Putamen (tissue), 1 donor: ENCODE data around the gene STX12.
"Not testable (repeated sequence)": the region's sequence is repeated elsewhere in the genome, so short reads cannot be mapped to it uniquely, and the experiment has no call there.

Experiments used
- DNase-seq: peaks from one replicate; pipeline ENCODE4 v3.0.0-alpha.2; 2016; ENCODE audit warnings: low spot score

STX12 gene

DNA sequence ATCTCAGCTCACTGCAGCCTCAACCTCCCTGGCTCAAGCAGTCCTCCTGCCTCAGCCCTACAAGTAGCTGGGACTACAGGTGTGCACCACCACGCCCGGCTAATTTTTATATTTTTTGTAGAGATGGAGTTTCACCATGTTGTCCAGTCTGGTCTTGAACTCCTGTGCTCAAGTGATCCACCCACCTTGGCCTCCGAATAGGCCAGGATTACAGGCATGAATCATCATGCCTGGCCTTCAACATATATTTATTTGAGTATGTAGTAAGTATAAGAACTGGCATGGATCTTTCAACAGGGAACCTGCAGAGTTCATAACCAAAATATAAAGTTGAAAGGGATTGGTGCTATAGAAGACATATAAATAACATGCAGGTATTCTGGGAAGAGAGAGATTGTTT is 2.3 kb downstream of the STX12 start:
- DNase-seq = not testable (repeated sequence)

DNA sequence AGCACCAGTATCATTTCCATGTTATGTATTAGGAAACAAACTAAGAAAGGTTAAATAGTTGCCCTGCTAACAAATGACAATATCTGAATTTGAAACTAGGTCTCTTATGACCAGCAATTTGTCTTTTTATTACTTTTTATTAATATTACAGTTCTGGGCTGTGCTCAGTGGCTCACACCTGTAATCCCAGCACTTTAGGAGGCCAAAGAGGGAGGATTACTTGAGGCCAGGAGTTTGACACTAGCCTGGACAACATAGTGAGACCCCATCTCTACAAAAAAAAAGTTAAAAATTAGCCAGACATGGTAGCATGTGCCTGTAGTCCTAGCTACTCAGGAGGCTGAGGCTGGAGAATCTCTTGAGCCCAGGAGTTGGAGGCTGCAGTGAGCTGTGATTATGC is 3.3 kb downstream of the STX12 start:
- DNase-seq = not testable (repeated sequence)

DNA sequence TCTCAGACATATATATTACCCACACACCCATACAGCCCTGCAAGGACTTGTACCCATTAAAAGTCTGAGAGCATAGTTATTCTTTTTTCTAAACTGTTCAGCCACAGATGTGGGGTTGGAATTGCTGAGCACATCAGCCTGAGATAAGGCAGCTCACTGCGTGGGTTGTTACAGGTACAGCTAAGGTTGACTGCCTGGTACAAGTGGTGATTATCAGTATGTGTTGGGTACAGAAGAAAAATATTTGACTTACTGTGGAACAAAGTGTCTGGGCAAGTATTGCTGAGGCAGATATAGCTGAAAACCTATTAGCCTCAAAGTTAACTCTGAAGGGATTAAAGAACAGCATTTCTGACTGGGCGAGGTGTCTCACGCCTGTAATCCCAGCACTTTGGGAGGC is 5.0 kb downstream of the STX12 start:
- peak; percentile 25 for DNase-seq

DNA sequence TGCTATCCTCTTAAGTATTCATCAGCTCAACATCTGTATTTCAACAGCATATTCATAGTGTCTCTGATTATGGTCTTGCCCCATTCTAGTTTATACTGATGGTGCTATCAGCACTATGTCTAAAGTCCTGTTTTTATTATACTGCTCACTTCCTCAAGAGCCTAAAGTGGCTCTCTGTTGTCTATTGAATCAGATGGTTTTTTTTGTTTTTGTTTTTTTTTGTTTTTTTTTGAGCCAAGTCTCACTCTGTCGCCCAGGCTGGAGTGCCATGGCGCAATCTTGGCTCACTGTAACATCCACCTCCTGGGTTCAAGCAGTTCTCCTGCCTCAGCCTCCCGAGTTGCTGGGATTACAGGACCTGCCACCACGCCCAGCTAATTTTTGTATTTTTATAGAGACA is 6.1 kb downstream of the STX12 start:
- no peak for DNase-seq

DNA sequence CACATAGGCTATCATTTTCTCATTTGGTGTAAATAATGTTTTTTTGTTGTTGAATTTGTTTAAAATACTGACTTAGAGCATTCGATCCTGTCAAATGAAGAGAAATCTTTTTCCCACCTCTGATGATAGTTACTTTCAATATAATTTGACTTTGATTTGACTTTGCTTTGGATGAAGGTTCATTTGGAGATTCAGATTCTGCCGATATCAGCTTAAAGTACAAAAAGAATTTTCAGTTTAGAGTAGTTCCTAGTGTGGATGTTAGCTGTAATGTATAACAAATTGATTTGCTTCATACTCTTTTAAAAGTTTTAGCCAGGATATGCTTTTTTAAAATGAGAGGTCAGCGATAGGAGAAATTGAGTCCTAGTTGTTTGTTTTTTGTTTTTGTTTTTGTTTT is 9.9 kb downstream of the STX12 start:
- DNase-seq = no peak

DNA sequence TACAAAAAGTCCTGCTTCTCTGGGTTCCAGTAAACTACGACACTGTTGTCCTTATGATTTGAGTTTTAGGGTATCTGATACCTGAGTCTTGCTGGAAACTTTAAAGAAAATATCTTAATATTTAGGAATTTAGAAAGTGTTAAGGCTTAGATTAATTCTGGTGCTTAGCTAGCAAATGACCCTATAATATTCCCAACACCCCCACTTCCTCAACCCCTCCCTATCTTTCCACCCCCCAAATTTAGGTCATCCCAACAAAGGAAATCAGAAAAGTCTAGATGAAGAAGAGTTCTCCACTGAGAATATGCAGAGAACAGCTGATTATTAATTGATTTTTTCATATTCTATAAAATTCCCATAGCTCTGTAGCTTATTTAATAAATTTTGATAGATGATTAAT is 11.7 kb downstream of the STX12 start:
- DNase-seq = no peak

DNA sequence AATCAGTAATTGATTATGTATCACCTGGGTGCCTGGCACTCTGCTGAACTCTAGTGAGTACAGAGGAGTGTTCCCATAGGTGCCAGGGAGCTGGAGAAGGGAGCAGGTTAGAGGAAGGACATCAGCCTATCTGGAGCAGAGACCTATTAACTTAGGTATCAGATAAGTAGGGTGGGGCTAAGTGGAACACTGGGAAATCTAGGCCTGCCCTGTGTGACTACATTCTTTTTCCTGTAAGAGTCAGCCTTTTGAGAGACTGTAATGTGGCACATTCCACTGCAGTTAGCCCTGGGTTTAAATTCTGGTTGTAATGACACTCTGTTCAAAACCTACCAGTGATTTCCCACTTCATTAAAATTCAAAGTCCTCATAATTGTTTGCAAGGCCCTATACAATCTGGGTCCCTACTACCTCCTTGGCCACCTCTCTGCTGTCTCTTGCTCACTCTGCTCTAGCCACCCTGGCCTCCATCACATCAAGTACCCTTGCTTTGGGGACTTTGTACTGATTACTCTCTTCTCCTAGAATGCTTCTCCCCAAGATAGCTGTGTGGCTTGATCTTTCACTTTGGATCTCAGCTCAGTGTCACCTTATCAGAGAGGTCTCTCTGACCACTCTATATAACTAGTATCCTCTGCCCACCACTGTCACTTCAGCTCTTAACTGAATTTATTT is 12.9 kb downstream of the STX12 start:
- DNase-seq = no peak

DNA sequence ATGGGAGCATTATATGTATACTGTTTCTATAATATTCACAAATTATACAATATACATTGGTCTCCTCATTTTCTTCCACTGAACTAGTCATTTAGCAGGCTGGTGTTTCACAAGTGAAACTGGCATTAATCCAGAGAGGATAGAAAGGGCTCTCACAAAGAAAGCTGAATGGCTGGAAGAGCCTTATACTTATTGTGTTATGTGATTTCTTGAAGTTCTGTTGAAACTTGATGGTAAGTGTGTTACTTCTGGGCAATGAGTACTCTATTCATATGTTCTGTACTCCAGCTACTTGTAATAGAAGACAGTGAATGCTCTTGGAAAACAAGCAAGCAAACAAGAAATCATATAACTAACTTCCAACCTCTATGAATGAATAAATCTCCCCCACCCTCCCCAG is 14.9 kb downstream of the STX12 start:
- DNase-seq = no peak

DNA sequence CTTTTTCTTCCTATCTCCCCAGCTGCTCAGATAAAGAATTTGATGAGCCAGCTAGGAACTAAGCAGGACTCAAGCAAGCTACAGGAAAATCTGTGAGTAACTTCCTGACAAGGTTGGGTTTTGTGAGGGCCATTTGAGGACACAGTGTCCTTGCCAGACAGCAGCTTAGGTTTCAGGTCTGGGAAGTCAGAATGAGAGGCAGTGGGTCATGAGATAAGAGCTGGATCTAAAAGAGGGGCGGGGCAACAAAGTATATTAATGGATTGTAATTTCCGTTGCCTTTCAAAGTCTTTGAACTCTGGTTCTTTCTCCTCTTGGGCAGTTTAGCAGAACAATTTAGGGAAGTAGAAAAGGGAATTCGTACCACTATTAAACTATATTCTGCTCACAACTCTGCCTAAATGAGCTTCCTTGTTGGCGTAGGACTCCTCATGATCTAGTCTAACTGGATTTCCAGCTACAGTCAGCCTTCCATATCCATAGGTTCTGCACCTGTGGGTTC is 16.6 kb downstream of the STX12 start:
- peak; percentile 12 for DNase-seq

DNA sequence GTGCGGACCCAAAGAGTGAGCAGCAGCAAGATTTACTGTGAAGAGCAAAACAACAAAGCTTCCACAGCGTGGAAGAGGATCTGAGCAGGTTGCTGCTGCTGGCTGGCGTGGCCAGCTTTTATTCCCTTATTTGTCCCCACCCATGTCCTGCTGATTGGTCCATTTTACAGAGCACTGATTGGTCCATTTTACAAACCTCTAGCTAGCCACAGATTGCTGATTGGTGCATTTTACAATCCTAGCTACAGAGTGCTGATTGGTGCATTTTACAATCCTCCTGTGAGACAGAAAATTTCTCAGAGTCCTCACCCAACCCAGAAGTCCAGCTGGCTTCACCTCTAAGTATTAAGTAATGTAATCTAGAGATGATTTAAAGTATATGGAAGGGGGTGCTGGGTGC is 17.3 kb downstream of the STX12 start:
- DNase-seq = not testable (repeated sequence)

DNA sequence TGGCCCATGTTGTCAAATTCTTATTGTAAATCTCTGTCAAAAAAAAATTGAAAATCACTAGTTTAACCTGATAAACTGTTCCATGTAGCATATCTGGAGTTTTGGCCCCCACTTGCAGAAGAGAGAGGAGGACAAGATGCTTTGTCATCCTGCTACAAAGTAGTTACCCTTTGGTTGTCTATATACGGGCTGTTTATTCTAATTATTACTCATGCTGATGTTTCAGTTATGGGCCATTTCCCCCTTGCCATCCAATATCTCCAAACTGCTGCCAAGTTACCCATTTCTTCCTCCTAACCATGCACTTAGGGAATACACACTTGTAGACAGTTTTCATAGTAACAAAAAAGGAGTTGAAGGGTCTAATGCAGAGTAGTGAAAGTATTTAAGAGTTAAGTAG is 22.6 kb downstream of the STX12 start:
- no peak for DNase-seq

DNA sequence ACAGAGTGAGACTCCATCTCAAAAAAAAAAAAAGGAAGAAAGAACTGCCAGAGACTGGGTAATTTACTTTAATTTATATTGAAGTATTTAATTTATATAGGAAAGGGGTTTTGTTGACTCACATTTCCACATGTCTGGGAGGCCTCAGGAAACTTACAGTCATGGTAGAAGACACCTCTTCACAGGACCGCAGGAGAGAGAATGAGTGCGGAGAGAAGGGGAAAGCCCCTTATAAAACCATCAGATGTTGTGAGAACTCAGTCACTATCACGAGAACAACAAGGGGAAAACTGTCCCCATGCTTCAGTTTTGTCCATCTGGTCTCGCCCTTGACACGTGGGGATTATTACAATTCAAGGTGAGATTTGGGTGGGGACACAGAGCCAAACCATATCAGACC is 31.8 kb downstream of the STX12 start:
- no peak for DNase-seq

DNA sequence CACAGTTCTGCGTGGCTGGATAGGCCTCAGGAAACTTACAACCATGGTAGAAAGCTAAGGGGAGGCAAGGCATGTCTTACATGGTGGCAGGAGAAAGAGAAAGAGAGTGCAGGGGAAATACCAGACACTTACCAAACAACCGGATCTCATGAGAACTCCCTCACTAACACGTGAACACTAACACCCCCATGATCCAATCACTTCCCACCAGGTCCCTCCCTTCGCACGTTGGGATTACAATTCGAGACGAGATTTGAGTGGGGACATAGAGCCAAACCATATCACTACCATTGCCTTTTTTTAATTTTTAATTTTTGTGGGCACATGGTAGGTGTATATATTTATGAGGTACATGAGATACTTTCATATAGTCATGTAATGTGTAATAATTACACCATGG is 33.7 kb downstream of the STX12 start:
- no peak for DNase-seq

DNA sequence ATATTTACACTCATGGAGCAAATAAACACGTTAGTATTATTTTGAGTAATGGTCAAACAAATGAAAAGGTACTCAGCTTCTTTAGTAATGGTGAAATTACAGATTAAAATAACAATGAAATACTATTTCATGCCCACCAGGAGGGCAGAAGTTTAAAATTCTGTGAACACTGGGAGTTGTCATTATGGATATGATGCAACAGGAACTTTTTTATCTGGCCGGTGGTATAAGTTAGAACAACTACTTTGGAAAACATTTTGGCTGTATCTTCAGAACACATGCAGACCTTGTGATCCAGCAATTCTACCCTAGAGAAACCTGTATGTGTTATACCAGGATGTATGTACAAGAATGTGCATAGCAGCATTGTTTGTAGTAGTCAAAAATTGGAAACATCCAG is 34.4 kb downstream of the STX12 start:
- DNase-seq = no peak

DNA sequence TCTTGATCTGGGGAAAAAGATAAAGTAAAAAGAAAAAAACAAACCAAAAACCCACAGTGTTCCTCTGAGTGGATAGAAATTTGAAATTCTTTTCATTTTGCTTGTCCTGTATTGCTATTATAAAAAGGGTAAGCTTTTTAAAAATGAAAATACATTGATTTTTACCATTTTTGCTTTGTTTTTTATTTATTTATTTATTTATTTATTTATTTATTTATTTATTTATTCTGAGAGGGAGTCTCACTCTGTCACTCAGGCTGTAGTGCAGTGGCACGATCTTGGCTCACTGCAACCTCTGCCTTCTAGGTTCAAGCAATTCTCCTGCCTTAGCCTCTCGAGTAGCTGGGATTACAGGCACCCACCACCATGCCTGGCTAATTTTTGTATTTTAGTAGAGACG is 35.1 kb downstream of the STX12 start:
- not testable (repeated sequence) for DNase-seq

DNA sequence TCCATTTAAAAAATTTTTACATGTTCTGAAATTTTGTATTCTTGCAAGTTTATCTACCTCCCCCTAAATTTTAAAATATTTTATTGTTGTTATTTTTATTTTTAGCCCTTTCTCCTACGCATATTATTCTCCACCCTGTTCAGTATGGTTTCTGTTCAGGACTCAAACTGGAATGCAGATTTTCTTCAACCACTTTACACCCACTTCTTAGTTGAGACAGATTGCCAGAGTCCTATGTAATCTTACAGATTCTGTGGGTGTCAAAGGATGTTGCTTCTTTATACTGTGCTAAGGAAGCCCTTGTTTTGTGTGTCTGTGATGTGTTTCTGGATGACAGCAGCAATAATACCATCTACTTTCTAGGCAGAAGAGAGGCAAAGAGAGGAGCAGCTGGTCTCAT is 36.9 kb downstream of the STX12 start:
- no peak for DNase-seq

DNA sequence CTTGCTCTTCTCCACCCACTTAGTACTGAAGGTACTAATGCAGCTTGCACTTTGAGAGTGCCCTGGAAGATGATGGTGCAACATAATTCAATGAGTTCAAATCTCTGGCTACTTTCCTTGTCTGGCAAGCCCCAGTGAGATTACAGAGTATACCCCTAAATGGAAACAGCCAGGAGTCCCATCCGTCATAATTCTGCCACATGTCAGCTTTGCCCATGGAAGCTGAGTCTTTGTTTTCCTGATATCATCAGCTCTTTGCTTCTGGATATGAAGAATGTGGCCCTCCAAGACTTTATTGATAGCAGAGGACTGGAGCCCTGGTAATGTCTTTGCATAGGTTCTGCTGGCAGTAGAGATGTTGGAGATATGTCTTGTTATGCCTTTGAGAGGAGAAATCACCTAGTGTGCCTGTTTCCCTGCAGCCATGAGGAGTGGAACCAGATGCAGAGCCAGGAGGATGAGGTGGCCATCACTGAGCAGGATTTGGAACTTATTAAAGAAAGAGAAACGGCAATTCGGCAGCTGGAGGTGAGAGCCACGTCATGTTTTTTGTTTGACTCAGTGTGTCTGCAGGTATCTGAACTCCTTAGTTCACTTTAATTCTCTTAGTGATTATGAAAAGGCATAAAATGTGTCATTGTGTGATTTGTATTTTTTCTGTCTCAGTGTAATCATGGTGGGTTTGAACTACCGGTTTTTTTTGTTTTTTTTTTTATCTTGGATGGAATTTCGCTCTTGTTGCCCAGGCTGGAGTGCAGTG is 38.9 kb downstream of the STX12 start:
- no peak for DNase-seq

DNA sequence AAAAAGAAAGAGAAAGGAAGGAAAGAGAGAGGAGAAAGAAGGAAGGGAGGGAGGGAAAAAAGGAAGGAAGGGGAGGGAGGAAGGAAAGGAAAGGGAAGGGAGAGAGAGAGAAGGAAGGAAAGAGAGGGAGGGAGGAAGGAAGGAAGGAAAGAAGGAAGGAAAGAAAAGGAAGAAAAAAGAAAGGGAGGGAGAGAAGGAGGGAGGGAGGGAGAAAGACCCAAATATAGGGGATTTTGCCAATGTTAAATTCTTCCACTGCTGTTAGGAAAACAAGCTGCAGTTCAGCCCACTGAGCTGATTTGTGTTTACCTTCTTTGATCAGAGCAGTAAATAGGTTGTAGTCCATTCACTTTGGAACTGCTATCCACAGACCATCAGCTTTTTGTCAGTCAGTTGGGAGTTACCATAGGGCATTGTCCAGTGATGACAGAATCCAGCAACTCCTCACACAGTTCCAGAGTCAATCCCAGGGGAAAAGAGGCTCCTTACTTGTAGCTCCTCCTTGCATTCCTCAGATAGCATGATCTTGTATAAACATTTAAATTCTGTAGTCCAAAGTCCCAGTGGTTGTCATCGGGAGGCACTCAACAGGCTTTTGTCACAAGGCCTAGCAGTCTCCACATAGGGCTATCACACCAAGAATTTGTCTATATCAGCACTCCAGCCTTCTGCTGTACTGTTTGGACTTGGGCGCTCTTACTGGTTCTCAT is 44.1 kb downstream of the STX12 start:
- no peak for DNase-seq

DNA sequence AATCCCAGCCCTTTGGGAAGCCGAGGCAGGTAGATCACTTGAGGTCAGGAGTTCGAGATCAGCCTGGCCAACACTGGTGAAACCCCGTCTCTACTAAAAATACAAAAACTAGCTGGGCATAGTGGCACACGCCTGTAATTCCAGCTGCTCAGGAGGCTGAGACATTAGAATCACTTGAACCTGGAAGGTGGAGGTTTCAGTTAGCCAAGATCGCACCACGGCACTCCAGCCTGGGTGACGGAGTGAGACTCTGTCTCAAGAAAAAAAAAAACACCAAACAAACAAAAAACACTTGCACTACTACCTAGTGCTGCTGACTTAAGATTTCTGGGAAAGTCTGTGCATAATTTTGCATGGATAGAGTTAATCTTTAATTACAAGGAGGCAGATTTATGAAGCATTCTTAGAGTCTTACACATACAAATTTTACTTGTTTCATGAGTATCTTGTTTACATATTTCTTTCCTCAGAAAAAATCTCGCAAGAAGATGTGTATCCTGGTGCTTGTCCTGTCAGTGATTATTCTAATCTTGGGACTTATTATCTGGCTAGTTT is 48.8 kb downstream of the STX12 start:
- DNase-seq = no peak

DNA sequence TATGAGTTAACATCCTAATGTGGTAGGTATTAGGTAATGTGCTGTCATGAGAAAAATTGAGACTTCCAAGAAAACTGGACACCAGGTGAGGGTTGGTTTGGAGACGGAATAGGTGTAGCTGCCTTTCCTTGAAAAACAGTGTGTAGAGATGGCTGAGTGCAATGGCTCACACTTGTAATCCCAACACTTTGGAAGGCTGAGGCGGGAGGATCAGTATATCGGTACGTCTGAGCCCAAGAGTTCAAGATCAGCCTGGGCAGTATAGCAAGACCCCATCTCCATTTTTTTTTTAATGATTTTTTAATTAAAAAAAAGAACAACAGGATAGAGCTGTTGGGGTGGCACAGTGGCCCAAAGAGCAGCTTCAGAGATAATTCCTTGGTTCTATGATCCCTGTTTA is 50.8 kb downstream of the STX12 start:
- DNase-seq = no peak

DNA sequence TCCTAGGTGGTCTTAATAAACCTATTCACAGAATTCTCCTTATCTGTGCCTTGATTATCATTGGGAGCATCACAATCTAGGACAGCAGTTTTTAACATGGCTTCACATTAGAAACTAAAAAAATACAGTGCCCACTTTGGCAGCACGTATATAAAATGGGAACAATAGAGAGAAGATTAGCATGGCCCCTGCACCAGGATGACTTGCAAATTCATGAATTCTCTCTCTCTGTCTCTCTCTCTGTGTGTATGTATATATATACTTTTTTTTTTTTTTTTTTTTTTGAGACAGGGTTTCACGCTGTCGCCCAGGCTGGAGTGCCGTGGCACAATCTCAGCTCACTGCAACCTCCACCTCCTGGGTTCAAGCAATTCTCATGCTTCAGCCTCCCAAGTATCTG is 51.4 kb downstream of the STX12 start:
- no peak for DNase-seq

DNA sequence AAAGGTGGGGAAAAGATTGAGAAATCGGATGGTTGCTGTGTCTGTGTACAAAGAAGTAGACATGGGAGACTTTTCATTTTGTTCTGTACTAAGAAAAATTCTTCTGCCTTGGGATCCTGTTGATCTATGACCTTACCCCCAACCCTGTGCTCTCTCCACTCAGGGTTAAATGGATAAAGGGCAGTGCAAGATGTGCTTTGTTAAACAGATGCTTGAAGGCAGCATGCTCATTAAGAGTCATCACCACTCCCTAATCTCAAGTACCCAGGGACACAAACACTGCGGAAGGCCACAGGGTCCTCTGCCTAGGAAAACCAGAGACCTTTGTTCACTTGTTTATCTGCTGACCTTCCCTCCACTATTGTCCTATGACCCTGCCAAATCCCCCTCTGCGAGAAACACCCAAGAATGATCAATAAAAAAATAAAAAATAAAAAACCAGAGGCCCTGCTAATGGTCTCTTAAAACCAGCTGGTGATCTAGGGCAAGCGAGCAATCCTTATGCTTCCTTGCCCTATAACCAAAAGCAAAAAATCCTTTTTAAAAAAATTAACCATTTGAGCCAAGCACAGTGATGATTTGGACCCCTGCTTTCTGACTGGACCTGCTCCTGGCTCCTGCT is 56.4 kb downstream of the STX12 start:
- DNase-seq = not testable (repeated sequence)
